Thyroid gland (tissue), 4 donors: ENCODE data around the gene MYO9B.

ENCODE experiments used
- CTCF ChIP-seq, 6 experiments: fragments of 200-600 bp in 3 of 6; fragments of 450-650 bp in 3 of 6; sonication (generic) in 3 of 6; IDR thresholded peaks; one replicate each; pipeline ENCODE4 v1.5.1; 2016 to 2019; ENCODE audit warnings: antibody characterized with exemption in 6 of 6, mild to moderate bottlenecking in 2 of 6, inconsistent platforms in 1 of 6, moderate library complexity in 1 of 6
- POLR2A ChIP-seq, 2 donors: fragments of 450-650 bp; IDR thresholded peaks; one replicate each; pipeline ENCODE4 v1.6.1; 2017; ENCODE audit warnings: antibody characterized with exemption in 2 of 2, mild to moderate bottlenecking in 2 of 2, moderate library complexity in 1 of 2

- TF ChIP-seq POLR2A (IDR thresholded peaks at IDR 0.05) = no peak
- TF ChIP-seq CTCF (IDR thresholded peaks at IDR 0.05) = no peak
Observed at GRCh38 chr19:17148130-17148529, 72.6 kb downstream of the MYO9B start.
